Measurements from ENCODE around the gene CCDC188. TPM values are rescaled to one million over a fixed set of nuclear protein-coding genes. Genes with fewer than 3 reads are reported as not detected.

The CCDC188 gene
- 15.4 and 17.3 TPM in 2 replicates for total RNA-seq

DNA sequence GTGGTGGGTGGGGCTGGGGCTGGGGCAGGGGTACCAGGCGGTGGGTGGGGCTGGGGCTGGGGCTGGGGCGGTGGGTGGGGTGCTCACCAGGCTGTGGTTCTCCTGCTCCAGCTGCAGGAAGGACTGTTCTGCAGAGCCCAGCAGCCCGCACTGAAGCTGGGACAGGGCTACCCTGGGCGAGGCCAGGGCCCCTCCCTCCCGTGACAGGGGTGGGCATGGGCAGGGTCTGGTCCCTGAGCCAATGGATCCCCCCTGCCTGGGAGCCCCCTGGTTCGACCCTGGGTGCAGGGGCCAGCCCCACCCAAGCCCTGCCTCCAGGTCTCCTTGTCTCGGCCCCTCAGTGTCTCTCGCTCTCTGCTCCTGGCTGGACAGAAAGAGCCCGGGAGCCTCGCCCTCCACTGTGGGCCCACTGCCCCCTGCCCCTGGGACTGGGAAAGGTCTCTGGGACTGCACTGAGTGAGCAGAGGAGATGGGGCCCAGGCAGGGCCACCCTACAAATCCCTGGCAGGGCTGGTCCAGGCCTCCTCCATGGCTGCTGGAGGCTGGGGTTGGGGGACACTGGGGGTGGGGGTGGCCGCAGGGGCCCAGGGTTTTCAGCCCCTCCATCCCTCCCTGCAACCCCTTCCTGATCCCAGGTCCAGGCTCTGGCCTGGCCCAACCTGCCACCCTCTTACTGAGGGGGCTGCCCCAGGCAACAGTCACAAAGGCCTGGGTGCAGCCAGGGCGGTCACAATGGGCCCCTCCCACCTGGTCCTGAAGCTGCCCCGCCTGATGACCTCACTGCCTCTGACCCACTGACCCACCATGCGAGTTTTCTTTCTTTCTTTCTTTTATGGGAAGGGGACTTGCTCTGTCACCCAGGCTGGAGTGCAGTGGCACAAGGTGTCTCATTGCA, at the start of gene CCDC188:
CCDC188 (minus strand) TSS at position 675 of the 895 bp plus-strand sequence; CDS start at position 606, 69 bp downstream.
- no peak for DNase-seq (ENCODE audit: extremely low read depth, low read depth, low spot score)

DNA sequence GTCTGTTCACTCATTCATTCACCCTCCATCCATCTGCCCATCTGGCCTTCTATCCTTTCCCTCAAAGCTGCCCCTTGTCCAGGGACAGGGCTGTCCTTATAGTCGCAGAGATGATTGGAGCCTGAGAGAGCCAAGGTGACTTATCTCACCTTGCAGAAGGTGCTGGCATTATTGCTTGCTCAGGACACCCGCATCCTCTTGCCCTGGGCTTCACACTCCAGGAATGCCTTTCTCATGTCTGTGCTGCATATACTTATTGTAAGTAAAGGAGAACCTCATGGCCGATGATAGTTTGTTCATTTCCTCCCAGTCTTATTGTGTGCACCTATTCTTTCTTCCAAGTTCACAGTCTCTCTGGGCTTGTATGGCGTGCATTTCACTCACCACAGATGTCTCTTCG, 49.1 kb upstream of the CCDC188 start:
- no peak for DNase-seq (ENCODE audit: extremely low read depth, low read depth, low spot score)

DNA sequence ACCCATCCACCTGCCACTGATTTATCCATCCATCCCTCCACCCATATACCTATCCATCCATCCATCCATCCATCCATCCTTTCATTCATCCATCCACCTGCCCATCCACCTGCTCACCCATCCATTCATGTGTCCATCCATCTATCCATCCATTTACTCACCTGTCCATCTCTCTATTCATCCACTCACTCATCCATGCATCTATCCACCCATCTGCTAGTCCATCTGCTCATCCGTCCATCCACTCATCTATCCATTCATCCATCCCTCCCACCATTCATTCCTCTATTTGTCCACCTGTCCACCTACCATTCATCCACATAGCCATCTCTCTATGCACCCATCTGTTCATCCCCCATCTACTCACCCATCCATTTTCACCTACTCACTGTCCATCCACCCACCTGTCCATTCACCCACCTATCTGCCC, 48.6 kb upstream of the CCDC188 start:
- no peak for DNase-seq (ENCODE audit: extremely low read depth, low read depth, low spot score)

DNA sequence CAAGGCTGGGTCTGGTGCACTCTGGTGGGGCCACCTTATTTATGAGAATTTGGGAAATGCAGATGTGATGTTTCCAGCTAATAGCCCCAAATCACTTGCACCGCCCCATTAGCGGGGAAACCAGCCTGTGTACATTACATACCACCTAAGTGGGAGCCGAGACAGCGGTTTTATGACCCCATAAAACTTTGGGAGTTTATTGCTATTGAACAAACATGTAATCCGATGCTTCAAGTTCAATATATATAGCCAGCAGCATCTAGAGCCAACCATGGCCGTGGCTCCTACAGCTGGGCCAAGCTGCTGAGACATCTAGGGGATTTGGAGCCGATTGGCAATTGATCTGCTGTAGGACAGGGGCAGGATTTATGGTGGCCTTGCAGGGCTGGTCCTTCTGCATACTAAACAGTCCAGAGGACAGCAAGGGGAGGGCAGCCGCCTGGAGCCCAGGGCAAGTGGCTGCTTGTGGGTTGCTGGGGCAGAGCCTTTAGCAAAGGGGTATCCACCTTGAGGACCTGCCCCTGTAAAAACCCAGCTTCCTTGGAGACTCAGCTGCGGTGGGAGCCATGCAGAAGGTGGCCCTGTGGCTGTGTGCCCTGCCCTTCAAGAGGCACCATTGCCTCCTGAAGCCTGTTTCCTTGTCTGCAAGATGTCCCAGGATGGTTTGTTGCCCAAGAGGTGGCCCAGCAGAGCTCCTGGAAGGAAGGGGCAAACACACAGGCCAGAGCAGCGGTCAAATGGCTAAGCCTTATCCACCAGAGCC, 47.9 kb upstream of the CCDC188 start:
- DNase-seq (ENCODE audit: extremely low read depth, low read depth, low spot score): no peak

DNA sequence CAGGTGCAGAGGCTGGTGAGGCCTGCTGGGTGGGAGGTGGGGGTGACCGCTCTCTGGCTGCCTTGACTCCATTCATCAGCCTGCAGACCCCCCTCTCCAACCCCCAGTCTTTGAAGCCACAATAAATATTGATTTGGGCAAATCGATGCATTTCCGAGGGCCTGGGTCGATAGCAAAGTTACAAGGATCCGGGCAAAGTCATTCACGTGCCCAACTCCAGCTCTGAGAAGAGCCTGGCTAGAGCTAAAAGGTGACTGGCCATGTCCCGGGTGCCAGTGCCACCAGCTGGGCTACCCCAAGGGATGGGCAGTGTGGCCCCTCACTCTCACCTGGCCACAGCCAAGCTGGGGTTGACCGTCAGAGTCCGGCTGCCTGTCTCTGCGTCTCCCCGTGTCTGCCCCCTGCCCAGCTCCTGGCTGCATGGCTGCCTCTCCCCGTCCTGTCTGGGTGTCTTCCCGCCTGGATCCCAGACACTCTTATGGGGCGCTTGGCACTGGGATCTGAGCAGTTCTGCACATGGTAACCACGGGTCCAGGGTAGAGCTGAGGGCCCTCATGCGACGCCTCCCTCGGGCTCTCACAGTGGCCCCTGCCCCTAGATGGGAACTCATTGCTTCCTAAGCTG, 46.7 kb upstream of the CCDC188 start:
- DNase-seq (ENCODE audit: extremely low read depth, low read depth, low spot score): no peak

DNA sequence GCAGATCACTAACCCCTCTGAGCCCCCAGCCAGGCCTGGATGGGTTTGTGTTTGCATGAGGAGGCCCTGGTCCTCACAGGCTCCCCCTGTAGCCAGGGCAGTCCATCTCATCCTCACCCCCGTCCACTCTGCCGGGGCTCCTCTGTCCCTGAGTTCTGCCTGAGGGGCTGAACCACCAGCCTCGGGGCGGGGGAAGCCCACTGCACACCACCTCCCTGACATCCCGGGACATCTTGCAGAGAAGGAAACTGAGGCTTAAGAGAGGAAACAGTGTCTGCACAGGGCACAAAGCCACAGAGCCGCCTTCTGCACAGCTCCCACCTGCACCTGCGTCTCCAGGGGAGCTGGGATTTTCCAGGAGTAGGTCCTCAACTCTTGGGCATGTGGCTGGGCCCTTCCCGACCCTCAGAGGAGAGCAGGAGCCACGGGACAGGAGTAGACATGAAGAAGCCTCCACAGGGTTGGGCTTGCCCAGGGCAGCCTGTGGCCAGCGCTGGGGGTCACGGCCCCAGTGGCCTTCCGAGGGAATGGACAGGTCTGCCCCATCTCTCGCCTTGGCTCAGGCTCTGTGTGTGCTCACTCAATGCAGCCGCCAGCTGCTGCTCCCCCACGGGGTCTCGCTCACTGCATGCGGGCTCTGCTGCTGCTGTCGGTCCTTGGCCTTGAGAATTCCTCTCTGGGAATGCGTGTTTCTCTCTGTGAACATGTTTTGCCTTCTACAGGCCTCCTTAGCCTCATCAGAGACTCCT, 45.4 kb upstream of the CCDC188 start:
- DNase-seq (ENCODE audit: extremely low read depth, low read depth, low spot score): no peak

DNA sequence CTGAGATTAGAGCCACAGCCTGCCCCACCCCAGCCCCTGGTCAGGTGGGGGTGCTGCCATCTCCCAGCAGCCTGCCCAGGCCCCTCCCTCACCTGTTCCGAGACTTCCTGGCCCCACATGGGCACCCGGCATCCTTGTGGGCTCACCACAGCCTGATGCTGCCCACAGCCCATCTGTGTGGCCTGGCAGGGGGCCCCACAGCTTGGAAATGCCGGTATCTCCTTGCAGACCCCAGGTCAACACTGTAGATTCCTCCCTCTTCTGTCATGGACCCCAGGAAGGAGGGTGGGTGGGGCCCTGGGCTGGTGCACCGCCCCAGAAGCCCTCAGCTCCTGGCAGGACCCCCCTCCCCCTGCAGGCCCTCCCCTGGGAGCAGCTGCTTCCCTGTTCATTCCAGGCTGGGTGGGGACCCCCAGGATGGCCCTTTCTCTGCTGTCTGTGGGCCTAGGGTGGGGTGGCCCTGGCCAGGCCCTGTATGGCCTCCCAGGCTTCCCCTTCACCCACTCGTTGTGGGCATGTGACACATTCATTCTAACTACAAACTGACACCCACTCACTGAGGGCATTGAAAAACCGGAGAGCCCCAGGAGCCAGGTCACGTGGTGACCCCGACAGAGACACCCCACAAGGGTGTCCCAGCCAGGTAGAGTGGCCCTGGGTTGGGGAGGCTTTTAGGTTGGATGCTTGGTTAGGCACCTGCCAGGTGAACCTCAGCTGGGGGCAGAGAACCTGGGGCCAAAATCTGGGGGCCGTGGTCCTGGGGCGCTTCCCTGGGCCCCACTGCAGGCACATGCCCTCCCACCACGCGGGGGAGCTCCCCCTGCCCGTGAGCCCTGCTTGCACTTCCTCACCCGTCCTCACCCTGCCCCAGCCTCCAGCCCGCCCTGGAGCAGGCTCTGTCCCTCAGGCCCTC, 44.1 kb upstream of the CCDC188 start:
- DNase-seq (ENCODE audit: extremely low read depth, low read depth, low spot score): no peak

DNA sequence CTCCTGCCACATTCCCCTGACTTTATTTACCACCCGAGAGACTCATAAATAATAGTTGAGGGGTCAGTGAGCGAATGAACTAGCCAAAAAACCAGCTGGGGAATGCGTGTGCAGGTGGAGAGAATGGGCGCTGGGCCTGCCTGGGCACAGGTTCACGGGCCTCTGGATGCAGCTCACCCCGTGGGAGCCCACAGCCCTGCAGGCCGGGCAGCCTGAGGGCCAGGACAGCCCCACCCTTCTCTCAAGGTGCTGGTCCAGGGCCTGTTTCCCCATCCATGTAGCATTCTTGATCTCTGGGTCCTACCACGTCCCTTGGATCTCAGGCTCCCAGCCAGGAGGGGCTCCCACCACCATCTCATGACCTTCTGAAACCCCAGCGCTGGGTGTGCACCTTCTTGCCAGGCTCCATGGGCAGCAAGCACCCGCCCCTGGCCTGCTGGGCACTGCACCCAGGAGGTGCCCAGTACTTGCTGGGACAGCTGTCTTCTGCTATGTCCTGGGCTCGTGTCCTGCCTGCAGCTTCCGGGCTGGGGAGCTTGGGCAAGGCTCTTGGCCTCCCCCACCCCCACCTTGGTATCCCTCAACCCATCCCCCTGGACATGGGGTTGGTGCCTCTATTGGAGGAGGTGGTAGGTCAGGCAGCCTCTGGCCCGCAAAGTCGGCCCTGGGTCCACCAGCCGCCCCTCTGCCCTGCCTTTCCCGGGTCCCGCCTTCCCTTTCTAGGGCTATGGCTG, 43.1 kb upstream of the CCDC188 start:
- DNase-seq (ENCODE audit: extremely low read depth, low read depth, low spot score): no peak

DNA sequence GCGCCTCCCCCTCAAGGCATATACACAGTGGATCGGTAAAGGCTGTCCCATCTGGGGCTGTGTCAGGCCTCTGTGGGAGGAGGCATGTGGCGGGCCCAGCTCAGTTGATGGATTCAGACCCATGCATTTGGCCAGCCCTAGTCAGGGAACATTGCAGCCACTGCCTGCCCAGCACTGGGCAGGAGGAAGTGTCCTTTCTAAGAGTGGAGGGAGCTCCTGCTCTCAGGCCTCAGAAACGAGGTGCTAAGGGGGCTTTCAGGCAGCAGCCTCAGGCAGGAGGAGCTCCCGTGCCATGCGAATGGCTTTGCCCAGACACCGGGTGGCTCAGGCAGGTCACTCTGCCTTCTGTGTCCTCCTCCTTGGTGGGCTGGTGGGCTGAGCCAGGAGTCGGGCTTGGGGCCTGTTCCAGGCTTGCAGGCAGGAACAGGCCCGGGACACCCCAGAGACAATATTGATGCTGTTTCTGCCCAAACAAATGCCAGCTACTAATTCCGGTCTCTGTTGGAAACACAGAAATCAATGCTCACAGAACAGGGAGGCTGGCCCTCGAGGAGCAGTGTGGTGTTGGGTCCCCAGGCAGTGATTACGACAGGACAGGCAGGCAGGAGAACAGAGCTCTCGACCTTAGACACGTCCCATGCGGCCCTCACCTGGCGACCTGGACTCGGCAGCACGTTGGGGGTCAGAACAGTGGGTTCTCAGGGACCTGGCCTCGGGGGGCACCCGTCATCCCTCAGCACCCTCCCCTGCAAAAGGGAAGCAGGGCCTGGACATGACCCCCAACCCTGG, 42.3 kb upstream of the CCDC188 start:
- DNase-seq (ENCODE audit: extremely low read depth, low read depth, low spot score): no peak

DNA sequence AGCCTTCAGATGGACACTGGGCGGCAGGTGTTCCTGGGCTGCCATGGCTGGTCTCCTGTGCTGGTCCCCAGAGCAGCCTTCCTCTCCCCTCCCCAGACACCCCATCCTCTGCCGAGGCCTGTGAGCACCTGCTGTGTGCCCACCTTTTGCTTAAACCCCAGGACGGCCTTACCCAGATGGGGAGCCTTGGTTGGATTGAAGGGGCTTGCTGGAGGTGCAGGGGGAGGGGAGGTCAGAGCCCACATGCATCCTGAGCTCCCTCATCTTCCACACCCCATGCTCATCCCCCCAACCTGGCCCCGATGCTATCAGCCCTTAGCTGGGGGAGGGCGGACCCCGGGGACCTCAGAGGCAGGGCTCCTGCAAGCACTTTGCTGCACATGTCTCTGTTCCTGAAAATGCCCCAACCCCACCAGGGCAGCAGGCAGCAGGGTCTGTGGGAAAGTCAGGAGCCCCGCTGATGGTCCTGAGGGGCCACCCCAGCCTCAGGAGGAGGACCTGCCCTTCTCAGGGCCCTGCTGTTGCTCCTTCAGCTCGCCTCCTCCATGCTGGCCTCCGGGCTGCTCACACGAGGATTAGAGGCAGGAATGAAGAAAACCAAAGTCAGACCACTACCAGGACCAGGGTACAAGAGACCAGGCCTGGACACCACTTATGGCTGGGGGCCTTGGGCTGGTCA, 41.6 kb upstream of the CCDC188 start:
- no peak for DNase-seq (ENCODE audit: extremely low read depth, low read depth, low spot score)

DNA sequence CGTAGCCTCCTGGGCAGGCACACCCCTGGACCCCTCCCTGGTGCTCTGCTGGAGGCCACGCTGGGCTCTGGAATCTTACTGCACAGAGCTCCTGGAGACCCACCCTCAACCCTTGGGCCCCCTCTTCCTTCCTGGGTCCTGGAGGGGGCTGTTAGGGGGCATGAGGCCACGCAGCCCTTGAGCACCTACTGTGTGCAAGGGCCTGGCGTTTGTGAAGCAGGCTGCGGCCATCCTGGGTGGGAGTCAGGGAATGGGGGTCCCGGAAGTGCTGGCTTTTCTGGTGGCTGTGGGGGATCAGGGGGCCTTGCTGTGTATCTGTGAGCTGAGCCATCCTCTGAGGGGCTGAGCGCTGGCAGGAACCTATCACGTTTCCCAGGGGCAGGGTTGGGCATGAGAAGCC, 40.9 kb upstream of the CCDC188 start:
- no peak for DNase-seq (ENCODE audit: extremely low read depth, low read depth, low spot score)

DNA sequence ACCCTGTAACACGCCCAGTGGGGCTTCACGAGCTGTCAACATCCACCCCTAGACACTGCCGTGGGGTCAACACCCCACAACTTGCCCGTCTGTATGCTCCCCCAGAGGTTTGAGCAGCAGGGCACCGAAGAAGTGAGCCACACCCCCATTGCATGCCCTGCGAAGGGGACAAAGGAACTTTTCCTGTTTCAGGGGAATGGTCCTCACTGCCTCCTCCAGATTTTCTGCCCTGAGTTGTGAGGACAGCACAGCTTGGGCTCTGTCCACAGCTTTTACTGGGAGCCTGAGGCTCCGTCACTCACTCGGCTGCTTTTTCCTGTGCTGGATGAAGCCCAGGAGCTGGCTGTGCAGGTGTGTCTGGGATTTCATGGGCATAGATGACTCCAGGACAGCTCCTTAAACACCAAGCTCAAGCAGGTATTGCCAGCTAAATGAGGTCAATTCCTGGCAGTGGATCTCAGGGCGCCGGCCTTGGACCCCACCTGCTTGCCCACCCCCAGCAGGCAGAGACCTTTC, 40.2 kb upstream of the CCDC188 start:
- no peak for DNase-seq (ENCODE audit: extremely low read depth, low read depth, low spot score)

DNA sequence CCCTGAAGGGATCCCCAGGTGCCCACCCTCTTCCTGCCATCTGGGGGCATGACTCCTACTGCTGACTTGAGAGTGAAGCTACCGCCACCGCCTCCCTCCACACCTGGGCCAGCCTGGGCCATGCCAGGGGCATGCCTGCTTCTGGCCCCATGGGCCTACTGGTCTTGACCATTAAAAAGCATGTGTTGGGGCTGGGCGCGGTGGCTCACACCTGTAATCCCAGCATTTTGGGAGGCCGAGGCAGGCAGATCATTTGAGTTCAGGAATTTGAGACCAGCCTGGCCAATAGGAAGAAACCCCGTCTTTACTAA, 37.7 kb upstream of the CCDC188 start:
- no peak for DNase-seq (ENCODE audit: extremely low read depth, low read depth, low spot score)

DNA sequence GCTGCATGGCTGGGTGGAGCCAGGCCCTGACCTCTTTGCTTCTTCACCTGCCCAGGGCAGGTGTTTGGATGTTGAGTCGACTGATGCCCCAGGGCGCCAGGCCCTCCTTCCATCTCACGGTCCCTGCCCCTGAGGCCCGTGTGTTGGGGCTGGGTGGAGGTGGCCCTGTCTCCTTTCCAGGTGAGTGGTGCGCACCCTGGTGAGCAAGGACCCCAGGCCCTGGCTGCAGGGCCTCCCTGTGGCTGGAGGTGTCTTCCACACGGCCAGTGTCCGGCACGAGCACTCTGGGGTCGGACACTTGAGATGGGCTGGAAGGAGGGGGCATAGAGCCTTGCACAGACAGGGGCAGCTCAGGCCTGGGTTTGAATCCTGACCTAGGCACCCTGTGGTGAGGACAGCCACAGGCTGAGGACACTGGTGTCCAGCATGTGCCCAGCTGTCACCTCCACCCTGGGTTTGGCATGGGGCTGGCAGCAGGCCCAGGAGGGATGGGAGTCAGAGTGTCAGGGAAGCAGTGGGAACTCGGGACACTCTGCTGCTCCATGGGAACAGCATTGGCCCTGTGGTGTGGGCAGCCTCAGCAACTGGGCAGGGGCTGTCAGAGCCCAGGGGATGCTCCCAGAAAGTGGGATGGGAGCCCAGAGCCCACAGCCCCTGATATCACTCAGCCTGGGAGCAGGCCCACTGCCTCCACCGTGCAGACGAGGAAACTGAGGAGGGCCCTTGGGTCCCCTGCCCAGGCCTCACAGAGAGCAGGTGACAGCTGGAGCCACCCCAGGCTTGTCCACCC, 37.1 kb upstream of the CCDC188 start:
- DNase-seq (ENCODE audit: extremely low read depth, low read depth, low spot score): no peak

DNA sequence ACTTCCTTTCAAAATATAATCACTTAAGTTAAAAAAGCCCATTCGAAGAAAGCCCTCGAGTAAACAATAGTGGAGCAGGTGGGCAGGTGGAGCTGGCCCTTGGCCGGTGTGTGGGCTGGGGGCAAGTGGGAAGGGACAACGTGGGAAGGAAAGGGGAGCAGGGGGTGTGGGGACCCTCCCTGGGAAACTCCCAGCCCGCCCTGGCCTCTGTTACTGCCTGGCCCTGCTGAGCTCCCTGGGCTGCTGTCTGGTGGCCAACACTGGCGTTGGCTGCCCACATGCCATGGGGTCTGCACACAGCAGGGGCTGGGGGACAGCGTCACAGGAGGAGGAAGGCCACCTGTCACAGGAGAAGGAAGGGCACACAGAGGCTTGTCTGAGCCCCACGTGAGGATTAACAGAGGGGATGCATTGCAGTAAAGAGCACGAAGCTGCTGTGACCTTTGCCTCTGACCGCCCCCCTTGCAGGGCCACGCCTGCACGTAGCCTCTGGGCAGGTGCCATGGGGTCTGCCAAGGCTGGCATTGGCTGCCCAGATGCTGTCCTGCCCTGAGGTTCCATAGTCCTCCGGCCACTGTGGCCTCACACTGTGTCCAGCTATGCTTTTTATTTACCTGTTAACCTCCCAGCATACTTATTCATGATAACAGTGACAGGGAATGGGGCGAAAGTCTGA, 36.2 kb upstream of the CCDC188 start:
- no peak for DNase-seq (ENCODE audit: extremely low read depth, low read depth, low spot score)

DNA sequence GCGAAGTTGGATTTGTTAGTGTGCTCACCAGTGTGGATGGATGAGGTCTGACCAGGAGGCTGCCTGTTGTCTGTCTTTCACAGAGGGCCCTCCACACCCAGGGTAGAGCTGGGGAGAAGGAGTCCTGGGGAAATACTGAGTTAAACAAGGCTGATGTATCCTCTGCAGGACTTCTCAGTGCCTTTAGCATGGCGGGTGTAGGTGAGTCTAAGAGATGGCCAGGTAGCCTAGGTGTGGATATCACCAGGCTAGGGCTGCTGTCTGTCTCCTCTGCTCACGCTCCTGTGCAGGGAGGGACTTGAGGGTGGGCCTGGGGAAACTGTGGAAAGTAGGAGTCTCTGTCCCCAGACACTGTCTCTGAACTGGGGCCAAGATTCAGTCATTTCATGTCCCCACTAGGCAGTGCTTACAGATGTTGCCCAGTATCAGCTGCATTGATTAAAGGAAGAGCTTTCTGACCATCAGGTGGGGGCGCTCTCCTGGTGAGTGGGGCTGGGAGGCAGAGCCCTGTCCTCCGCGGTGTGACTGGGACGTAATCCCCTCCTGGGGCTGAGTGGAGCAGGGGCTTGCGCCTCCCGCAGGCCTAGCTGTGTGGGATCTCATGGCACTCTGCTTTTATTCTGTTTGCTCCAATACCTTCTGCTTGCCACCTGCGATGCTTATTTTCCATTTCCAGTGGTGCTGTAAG, 35.5 kb upstream of the CCDC188 start:
- DNase-seq (ENCODE audit: extremely low read depth, low read depth, low spot score): no peak

Measured in glomerular endothelial cell (primary cell).